Stimulated activated CD8-positive, alpha-beta memory T cell treated with anti-CD3 and anti-CD28 coated beads, Interleukin-12 subunit alpha, Interleukin-12 subunit beta, amount 100 ng/mL, for 24 hours (primary cell): ENCODE data around the gene LBR.
"Not testable (repeated sequence)": the region's sequence is repeated elsewhere in the genome, so short reads cannot be mapped to it uniquely, and the experiment has no call there.

Experiments
- DNase-seq: peaks from one replicate; pipeline ENCODE4 v3.0.0-alpha.2; 2020; ENCODE audit errors: extremely low read depth

The LBR gene

GRCh38 chr1:225427235-225428067 lies at the start of gene LBR:
LBR (minus strand) TSS chr1:225428038; CDS start chr1:225424075, 3,963 bp downstream.
- DNase-seq: no peak

- no peak for DNase-seq
Measured at GRCh38 chr1:225477296-225477911, 49.6 kb upstream of the LBR start.

- no peak for DNase-seq
Measured at GRCh38 chr1:225476538-225476988, 48.7 kb upstream of the LBR start.

GRCh38 chr1:225476100-225476511 lies 48.3 kb upstream of the LBR start:
- no peak for DNase-seq

- no peak for DNase-seq
Measured at GRCh38 chr1:225474986-225475820, 47.4 kb upstream of the LBR start.

- DNase-seq: no peak
Measured at GRCh38 chr1:225474439-225474985, 46.7 kb upstream of the LBR start.

- DNase-seq: not testable (repeated sequence)
Measured at GRCh38 chr1:225473676-225474438, 46.0 kb upstream of the LBR start.

GRCh38 chr1:225473266-225473665 lies 45.4 kb upstream of the LBR start:
- DNase-seq: not testable (repeated sequence)

GRCh38 chr1:225471453-225472301 lies 43.8 kb upstream of the LBR start:
- DNase-seq: no peak

GRCh38 chr1:225471109-225471452 lies 43.2 kb upstream of the LBR start:
- no peak for DNase-seq

GRCh38 chr1:225470211-225471108 lies 42.6 kb upstream of the LBR start:
- no peak for DNase-seq

GRCh38 chr1:225469051-225469450 lies 41.2 kb upstream of the LBR start:
- no peak for DNase-seq

GRCh38 chr1:225468270-225469020 lies 40.6 kb upstream of the LBR start:
- no peak for DNase-seq

GRCh38 chr1:225467193-225468020 lies 39.6 kb upstream of the LBR start:
- DNase-seq: peak; percentile 53

GRCh38 chr1:225466848-225467192 lies 39.0 kb upstream of the LBR start:
- no peak for DNase-seq

GRCh38 chr1:225465793-225466517 lies 38.1 kb upstream of the LBR start:
- DNase-seq: no peak
